GM21447 (cell line): ENCODE measurements around the gene DYNLT4.
"Not testable (repeated sequence)": the region's sequence is repeated elsewhere in the genome, so short reads cannot be mapped to it uniquely, and the experiment has no call there.

ENCODE experiments used
- ATAC-seq: cut with Tn5 transposase; IDR thresholded peaks from one replicate; pipeline ENCODE4 v1.9.1; 2021; ENCODE audit not compliant: unreplicated experiment

DYNLT4 gene

GRCh38 chr1:44775078-44775929, 31.8 kb downstream of the DYNLT4 start, which contains the start of gene RPS8:
RPS8 (plus strand) TSS chr1:44775540; CDS start chr1:44775597, 57 bp downstream.
- ATAC-seq = peak; percentile 69

DNA sequence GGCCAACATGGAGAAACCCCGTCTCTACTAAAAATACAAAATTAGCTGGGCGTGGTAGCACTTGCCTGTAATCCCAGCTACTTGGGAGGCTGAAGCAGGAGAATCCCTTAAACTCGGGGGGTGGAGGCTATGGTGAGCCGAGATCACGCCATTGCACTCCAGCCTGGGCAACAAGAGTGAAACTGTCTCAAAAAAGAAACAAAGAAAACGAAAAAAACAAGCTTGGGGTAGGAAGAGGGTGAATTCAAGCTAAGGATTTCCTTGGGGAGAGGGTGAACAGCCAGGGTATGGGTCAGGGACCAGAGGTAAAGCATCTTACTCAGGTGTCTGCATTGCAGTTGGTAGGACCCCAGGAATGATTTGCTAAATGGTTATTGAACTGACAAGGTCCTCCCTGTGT, 40.7 kb downstream of the DYNLT4 start:
- ATAC-seq = not testable (repeated sequence)

- no peak for ATAC-seq
Observed at GRCh38 chr1:44760876-44761275, 46.3 kb downstream of the DYNLT4 start.

- no peak for ATAC-seq
Observed at GRCh38 chr1:44759077-44759476, 48.1 kb downstream of the DYNLT4 start.

- peak; percentile 65 for ATAC-seq
Observed at GRCh38 chr1:44757420-44757819, 49.7 kb downstream of the DYNLT4 start.
